Measurements from ENCODE around the gene C19orf85.
"Not testable (repeated sequence)": the region's sequence is repeated elsewhere in the genome, so short reads cannot be mapped to it uniquely, and the experiment has no call there.

Gene C19orf85

DNA sequence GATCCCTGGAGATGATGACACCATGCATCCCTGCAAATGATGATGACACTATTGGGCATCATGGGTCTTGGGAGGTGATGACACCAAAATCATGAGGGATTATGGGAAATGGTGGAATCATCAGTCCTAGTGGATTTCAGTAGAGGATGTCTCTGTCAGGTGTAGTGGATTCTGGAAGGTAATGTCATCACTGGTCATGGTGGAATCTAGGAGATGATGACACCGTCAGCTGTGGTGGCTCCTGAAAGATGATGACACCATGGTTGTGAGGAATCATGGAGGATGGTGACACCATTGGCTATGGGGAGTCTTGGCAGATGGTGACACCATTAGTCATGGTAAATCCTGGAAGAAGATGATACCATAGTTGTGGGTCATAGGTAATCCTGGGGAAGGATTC is 33.4 kb downstream of the C19orf85 start:
- no peak overlapping the region for H3K4me3 ChIP-seq (replicated peaks; ENCODE audit: low read depth, low read length)
- TF ChIP-seq, protein P1, sequence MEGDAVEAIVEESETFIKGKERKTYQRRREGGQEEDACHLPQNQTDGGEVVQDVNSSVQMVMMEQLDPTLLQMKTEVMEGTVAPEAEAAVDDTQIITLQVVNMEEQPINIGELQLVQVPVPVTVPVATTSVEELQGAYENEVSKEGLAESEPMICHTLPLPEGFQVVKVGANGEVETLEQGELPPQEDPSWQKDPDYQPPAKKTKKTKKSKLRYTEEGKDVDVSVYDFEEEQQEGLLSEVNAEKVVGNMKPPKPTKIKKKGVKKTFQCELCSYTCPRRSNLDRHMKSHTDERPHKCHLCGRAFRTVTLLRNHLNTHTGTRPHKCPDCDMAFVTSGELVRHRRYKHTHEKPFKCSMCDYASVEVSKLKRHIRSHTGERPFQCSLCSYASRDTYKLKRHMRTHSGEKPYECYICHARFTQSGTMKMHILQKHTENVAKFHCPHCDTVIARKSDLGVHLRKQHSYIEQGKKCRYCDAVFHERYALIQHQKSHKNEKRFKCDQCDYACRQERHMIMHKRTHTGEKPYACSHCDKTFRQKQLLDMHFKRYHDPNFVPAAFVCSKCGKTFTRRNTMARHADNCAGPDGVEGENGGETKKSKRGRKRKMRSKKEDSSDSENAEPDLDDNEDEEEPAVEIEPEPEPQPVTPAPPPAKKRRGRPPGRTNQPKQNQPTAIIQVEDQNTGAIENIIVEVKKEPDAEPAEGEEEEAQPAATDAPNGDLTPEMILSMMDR (IDR thresholded peaks at IDR 0.05; ENCODE audit: low read depth, low read length, missing control alignments), result no peak
- DNase-seq (ENCODE audit: extremely low read depth, low read depth), result no peak

DNA sequence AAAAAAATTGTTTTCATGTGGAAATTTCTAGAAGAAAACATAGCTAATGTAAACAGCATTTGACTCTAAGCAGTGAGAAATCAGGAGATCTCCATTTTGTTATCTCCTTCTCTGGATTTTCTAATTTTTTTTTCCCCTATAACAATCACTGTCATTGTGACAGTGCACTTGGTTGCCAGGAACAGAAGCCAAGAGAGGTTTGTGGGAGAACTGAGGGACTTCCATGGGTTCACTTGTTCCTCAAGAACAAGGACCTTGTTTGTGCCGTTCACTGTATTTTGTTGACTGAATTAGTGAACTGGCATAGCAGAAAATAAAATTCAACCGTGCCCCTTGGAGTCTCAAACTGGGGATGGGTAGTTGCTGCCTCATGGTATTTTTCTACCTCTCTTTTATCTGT is 38.5 kb downstream of the C19orf85 start:
- no peak overlapping the region for H3K4me3 ChIP-seq (replicated peaks; ENCODE audit: low read depth, low read length)
- DNase-seq (ENCODE audit: extremely low read depth, low read depth), result no peak
- TF ChIP-seq, protein P1 (IDR thresholded peaks at IDR 0.05; ENCODE audit: low read depth, low read length, missing control alignments), result no peak

DNA sequence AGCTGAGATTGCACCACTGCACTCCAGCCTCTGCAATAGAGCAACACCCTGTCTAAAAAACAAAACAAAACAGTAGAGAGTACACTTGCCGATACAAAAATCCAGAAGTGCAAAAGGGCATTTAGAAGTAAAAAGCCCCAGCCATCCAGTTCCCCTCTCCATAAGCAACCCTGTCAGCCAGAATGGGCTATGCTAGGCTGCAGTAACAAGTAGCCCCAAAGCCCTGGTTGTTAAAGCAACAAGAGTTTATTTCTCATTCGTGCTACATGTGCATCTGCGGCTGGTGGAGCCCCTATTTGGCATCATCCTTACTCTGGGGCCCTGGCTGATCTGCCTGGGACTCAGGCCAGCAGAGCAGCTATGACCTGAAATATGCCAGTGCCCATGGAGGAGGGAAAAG is 40.0 kb downstream of the C19orf85 start:
- no peak overlapping the region for H3K4me3 ChIP-seq (replicated peaks; ENCODE audit: low read depth, low read length)
- TF ChIP-seq, protein P1 (IDR thresholded peaks at IDR 0.05; ENCODE audit: low read depth, low read length, missing control alignments), result no peak
- DNase-seq (ENCODE audit: extremely low read depth, low read depth), result no peak

DNA sequence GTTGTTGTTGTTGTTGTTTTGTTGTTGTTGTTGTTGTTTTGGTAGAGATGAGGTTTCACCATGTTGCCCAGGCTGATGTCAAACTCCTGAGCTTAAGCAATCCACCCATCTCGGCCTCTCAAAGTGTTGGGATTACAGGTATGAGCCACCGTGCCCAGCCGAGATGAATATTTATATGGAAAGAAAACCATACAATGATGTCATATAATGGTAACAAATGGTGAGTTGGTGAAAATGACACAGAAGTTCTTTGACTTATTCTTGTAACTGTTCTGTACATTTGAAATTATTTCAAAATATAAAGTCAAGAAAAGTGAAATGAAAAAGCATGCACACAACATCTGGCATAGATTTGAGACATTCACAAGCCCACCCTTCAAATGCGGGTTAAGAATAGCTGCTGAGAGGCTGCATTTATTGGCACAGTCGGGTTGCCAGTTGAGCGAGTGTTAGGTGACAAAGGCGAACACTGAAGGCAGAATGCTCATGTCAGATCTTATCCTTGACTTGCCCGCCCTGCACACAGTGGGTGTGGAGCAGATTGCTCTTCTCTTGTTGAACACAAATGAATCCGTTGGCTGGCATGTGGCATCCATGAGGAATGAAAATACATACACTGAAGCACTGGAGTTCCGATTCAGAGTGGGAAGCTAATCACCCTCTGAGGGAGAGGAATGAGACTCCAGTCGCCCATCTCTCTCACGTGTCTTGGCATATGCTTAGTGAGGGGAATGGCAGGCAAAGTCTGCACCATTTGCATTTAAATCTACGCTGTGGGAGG is 41.1 kb downstream of the C19orf85 start:
- TF ChIP-seq, protein P1 (IDR thresholded peaks at IDR 0.05; ENCODE audit: low read depth, low read length, missing control alignments), result no peak
- DNase-seq (ENCODE audit: extremely low read depth, low read depth), result no peak
- H3K4me3 ChIP-seq (replicated peaks; ENCODE audit: low read depth, low read length), result no peak overlapping the region

DNA sequence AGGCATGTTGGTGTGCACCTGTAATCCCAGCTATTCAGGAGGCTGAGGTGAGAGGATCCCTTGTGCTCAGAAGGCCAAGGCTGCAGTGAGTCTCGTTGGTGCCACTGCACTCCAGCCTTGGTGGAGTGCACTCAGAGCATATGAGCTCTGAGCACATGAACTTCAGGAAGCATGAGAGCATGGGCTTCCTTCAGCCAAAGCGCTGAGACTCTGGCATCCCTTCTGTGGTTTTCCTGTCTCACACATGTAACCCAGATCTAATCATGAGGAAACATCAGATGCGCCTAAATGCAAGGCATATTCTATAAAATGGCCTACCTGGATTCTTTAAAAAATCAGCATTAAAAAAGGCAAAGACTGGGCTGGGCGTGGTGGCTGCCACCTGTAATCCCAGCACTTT is 43.3 kb downstream of the C19orf85 start:
- H3K4me3 ChIP-seq (replicated peaks; ENCODE audit: low read depth, low read length); DNase-seq (ENCODE audit: extremely low read depth, low read depth): not testable (repeated sequence)

DNA sequence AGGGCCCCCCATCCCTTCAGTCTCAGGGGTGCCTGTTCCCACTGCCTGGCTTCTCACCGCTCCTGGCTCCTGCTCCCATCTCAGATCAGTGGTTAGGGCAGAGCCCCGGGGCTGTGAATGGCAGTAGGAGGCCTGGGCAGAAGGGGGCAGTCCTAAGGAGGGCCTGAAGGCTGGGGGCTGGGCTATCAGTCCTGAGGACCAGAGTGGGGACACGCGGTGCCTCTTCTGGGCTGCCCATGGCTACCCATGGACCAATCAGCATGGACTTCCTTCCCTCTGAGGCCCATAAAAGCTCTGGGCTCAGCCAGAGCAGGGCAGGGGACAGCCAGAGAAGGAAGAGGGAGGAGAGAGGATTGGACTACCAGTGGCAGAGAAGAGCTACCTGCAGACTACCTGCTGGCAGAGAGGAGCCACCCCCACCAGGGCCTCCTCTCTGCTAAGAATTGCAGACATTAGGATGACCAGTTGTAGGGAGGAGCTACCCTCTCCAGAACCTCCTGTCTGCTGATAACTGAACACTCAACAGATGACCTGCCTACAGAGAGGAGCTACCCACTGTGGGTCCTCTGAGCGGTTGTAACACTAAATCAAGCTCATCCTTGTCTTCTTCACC is 44.8 kb downstream of the C19orf85 start:
- DNase-seq (ENCODE audit: extremely low read depth, low read depth), result no peak
- H3K4me3 ChIP-seq (replicated peaks; ENCODE audit: low read depth, low read length), result no peak overlapping the region
- TF ChIP-seq, protein P1 (IDR thresholded peaks at IDR 0.05; ENCODE audit: low read depth, low read length, missing control alignments), result no peak

DNA sequence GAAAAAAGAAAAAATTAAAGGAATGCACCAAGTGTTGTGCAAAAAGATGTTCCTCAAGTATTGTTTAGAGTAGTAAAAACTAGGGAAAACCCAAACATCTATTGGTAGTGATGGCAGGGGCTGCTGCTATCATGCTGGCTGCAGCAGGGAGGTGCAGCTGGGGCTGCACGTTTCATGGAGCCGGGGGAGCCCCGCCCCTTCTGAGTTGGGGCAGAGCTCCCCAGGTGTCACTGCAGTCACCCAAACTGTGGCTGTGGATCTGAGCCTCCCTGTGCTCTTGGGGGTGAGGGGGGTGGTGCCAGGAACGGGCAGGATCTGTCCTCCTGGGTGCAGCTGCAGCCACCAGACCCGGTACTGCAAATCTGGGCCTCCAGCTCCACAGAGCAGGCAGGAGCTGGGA is 45.4 kb downstream of the C19orf85 start:
- TF ChIP-seq, protein P1 (IDR thresholded peaks at IDR 0.05; ENCODE audit: low read depth, low read length, missing control alignments), result no peak
- no peak for DNase-seq (ENCODE audit: extremely low read depth, low read depth)
- no peak overlapping the region for H3K4me3 ChIP-seq (replicated peaks; ENCODE audit: low read depth, low read length)
